Stimulated activated CD8-positive, alpha-beta memory T cell treated with anti-CD3 and anti-CD28 coated beads, Interleukin-2, amount 100 ng/mL, for 1 hour (primary cell): ENCODE data around the gene DNAH7.
"Not testable (repeated sequence)": the region's sequence is repeated elsewhere in the genome, so short reads cannot be mapped to it uniquely, and the experiment has no call there.

Experiments used
- DNase-seq, 2 donors: peaks; one replicate each; pipeline ENCODE4 v3.0.0-alpha.2; 2020; ENCODE audit warnings: low read depth in 2 of 2

The DNAH7 gene

GRCh38 chr2:196068271-196069209 is at the start of gene DNAH7:
Gene DNAH7 (minus strand): TSS chr2:196068837. CDS start chr2:196068711, 126 bp downstream.
- peak; percentile 83 to 87 for DNase-seq

GRCh38 chr2:196117214-196117705 is 48.6 kb upstream of the DNAH7 start:
- DNase-seq = no peak

GRCh38 chr2:196113061-196113974 is 44.7 kb upstream of the DNAH7 start:
- no peak for DNase-seq

- DNase-seq = no peak
Observed at GRCh38 chr2:196112418-196113034, 43.9 kb upstream of the DNAH7 start.

- no peak for DNase-seq
Observed at GRCh38 chr2:196108604-196109003, 40.0 kb upstream of the DNAH7 start.

- DNase-seq = no peak
Observed at GRCh38 chr2:196105951-196106350, 37.3 kb upstream of the DNAH7 start.

GRCh38 chr2:196104066-196104465 is 35.4 kb upstream of the DNAH7 start:
- DNase-seq = no peak

GRCh38 chr2:196103626-196104025 is 35.0 kb upstream of the DNAH7 start:
- no peak for DNase-seq

- no peak for DNase-seq
Observed at GRCh38 chr2:196101325-196101991, 32.8 kb upstream of the DNAH7 start.

GRCh38 chr2:196099916-196100315 is 31.3 kb upstream of the DNAH7 start:
- DNase-seq = no peak

- no peak for DNase-seq
Observed at GRCh38 chr2:196097864-196098660, 29.4 kb upstream of the DNAH7 start.

- no peak for DNase-seq
Observed at GRCh38 chr2:196096982-196097745, 28.5 kb upstream of the DNAH7 start.

- DNase-seq = no peak
Observed at GRCh38 chr2:196096264-196096663, 27.6 kb upstream of the DNAH7 start.

- not testable (repeated sequence) for DNase-seq
Observed at GRCh38 chr2:196089448-196089847, 20.8 kb upstream of the DNAH7 start.

GRCh38 chr2:196088203-196088602 is 19.6 kb upstream of the DNAH7 start:
- no peak for DNase-seq

- no peak for DNase-seq
Observed at GRCh38 chr2:196086517-196087368, 18.1 kb upstream of the DNAH7 start.

- DNase-seq = no peak
Observed at GRCh38 chr2:196083601-196084000, 15.0 kb upstream of the DNAH7 start.

- DNase-seq = no peak
Observed at GRCh38 chr2:196080526-196080925, 11.9 kb upstream of the DNAH7 start.

GRCh38 chr2:196079052-196079451 is 10.4 kb upstream of the DNAH7 start:
- DNase-seq = no peak
